IPS-20b (cell line): ENCODE results near the gene BRD9.
"Not testable (repeated sequence)": the region's sequence is repeated elsewhere in the genome, so short reads cannot be mapped to it uniquely, and the experiment has no call there.

ENCODE experiments used
- H3K27ac ChIP-seq: one replicate; pipeline ENCODE4 v1.5.1; 2013; ENCODE audit warnings: low read length
- H3K27me3 ChIP-seq: 2 replicates; pipeline ENCODE4 v1.6.1; 2013; ENCODE audit warnings: mild to moderate bottlenecking, low read length, inconsistent platforms; ENCODE audit not compliant: insufficient read depth
- H3K36me3 ChIP-seq: 2 replicates; pipeline ENCODE4 v1.6.1; 2013; ENCODE audit warnings: low read depth, mild to moderate bottlenecking, inconsistent platforms, low read length, moderate library complexity; ENCODE audit not compliant: insufficient read depth
- H3K4me1 ChIP-seq: 2 replicates; pipeline ENCODE4 v1.6.1; 2013; ENCODE audit warnings: mild to moderate bottlenecking, control low read depth, inconsistent platforms, low read length, moderate library complexity; ENCODE audit not compliant: insufficient read depth
- H3K4me3 ChIP-seq: 2 replicates; pipeline ENCODE4 v1.5.1; 2013; ENCODE audit warnings: mild to moderate bottlenecking, low read length, inconsistent platforms
- H3K9ac ChIP-seq: 2 replicates; pipeline ENCODE4 v1.6.1; 2013; ENCODE audit warnings: low read depth, mild to moderate bottlenecking, inconsistent platforms, low read length, moderate library complexity
- H3K9me3 ChIP-seq: 2 replicates; pipeline ENCODE4 v1.6.1; 2013; ENCODE audit warnings: mild to moderate bottlenecking, low read depth, low read length, inconsistent platforms; ENCODE audit not compliant: insufficient read depth

Gene BRD9

GRCh38 chr5:843371-843770 is 49.2 kb downstream of the BRD9 start:
- H3K9ac ChIP-seq, H3K27ac ChIP-seq, H3K27me3 ChIP-seq, H3K4me3 ChIP-seq, H3K4me1 ChIP-seq, H3K36me3 ChIP-seq, H3K9me3 ChIP-seq: not testable (repeated sequence)

- H3K9ac ChIP-seq, H3K27ac ChIP-seq, H3K4me3 ChIP-seq, H3K36me3 ChIP-seq, H3K4me1 ChIP-seq, H3K27me3 ChIP-seq, H3K9me3 ChIP-seq: not testable (repeated sequence)
These were observed 50.0 kb downstream of the BRD9 start for GRCh38 chr5:842402-843221.

GRCh38 chr5:841531-842401 is 50.8 kb downstream of the BRD9 start:
- not testable (repeated sequence) for H3K36me3 ChIP-seq, H3K9ac ChIP-seq, H3K27ac ChIP-seq, H3K27me3 ChIP-seq, H3K4me1 ChIP-seq, H3K4me3 ChIP-seq, H3K9me3 ChIP-seq

GRCh38 chr5:840974-841435 is 51.6 kb downstream of the BRD9 start:
- H3K27me3 ChIP-seq, H3K4me3 ChIP-seq: not testable (repeated sequence)

GRCh38 chr5:840118-840973 is 52.3 kb downstream of the BRD9 start:
- H3K9me3 ChIP-seq, H3K27ac ChIP-seq, H3K27me3 ChIP-seq, H3K9ac ChIP-seq, H3K4me3 ChIP-seq, H3K36me3 ChIP-seq, H3K4me1 ChIP-seq: not testable (repeated sequence)

More at GRCh38 chr5:840974-841435, 51.6 kb downstream of the BRD9 start:
- H3K9me3 ChIP-seq, H3K27ac ChIP-seq, H3K4me1 ChIP-seq, H3K9ac ChIP-seq, H3K36me3 ChIP-seq: not testable (repeated sequence)

- H3K27ac ChIP-seq, H3K27me3 ChIP-seq, H3K9ac ChIP-seq, H3K9me3 ChIP-seq, H3K4me1 ChIP-seq, H3K36me3 ChIP-seq, H3K4me3 ChIP-seq: not testable (repeated sequence)
These were observed 54.2 kb downstream of the BRD9 start for GRCh38 chr5:838431-838851.

- H3K4me1 ChIP-seq, H3K27ac ChIP-seq: not testable (repeated sequence)
These were observed 54.9 kb downstream of the BRD9 start for GRCh38 chr5:837621-838121.

GRCh38 chr5:835933-836612 is 56.5 kb downstream of the BRD9 start:
- not testable (repeated sequence) for H3K27me3 ChIP-seq, H3K27ac ChIP-seq, H3K36me3 ChIP-seq, H3K9ac ChIP-seq, H3K9me3 ChIP-seq, H3K4me1 ChIP-seq, H3K4me3 ChIP-seq

More at GRCh38 chr5:837621-838121, 54.9 kb downstream of the BRD9 start:
- H3K27me3 ChIP-seq, H3K9ac ChIP-seq, H3K36me3 ChIP-seq, H3K4me3 ChIP-seq, H3K9me3 ChIP-seq: not testable (repeated sequence)

GRCh38 chr5:834013-834412 is 58.6 kb downstream of the BRD9 start:
- H3K27ac ChIP-seq, H3K27me3 ChIP-seq, H3K36me3 ChIP-seq, H3K9ac ChIP-seq, H3K9me3 ChIP-seq, H3K4me3 ChIP-seq, H3K4me1 ChIP-seq: not testable (repeated sequence)

GRCh38 chr5:828194-828593 is 64.4 kb downstream of the BRD9 start:
- not testable (repeated sequence) for H3K9me3 ChIP-seq, H3K4me1 ChIP-seq, H3K9ac ChIP-seq, H3K4me3 ChIP-seq, H3K36me3 ChIP-seq, H3K27me3 ChIP-seq, H3K27ac ChIP-seq

GRCh38 chr5:825544-825943 is 67.1 kb downstream of the BRD9 start:
- not testable (repeated sequence) for H3K27ac ChIP-seq

More at GRCh38 chr5:825544-825943, 67.1 kb downstream of the BRD9 start:
- H3K4me3 ChIP-seq, H3K27me3 ChIP-seq, H3K9me3 ChIP-seq, H3K4me1 ChIP-seq, H3K9ac ChIP-seq, H3K36me3 ChIP-seq: not testable (repeated sequence)
